GM12878 (cell line): ENCODE results near the gene GGT6. TPM values are rescaled to one million over a fixed set of nuclear protein-coding genes. Genes with fewer than 3 reads are reported as not detected.
A peak's percentile ranks its signal among the peaks of the same experiment; 100 is the strongest.
"Not testable (repeated sequence)": the region's sequence is repeated elsewhere in the genome, so short reads cannot be mapped to it uniquely, and the experiment has no call there.

Experiments
- ATAC-seq: fragments of 200-7000 bp; cut with Tn5 transposase; 3 replicates; pipeline ENCODE4 v1.9.1; 2020; ENCODE audit warnings: mild to moderate bottlenecking, moderate library complexity
- BruUV-seq: library from RNA; stranded (reverse); fragments of 400-500 nt; replicated peaks from 2 replicates; lab custom pipeline; 2021; lab: Mats Ljungman, UMichigan
- CTCF ChIA-PET: fragments of 300-600 bp; sonication (Branson Sonifier 250); formaldehyde crosslinking; extraction: SDS; loops from one replicate; lab custom pipeline; 2021; ENCODE audit warnings: inconsistent platforms; lab: Yijun Ruan, JAX
- POLR2A ChIA-PET: fragments of 350-600 bp; formaldehyde crosslinking; extraction: SDS; loops from one replicate; lab custom pipeline; 2021; ENCODE audit warnings: inconsistent platforms; lab: Charles Lee
- RAD21 ChIA-PET: fragments of 300-600 bp; sonication (Branson Sonifier 250); formaldehyde crosslinking; loops from one replicate; lab custom pipeline; 2023; ENCODE audit warnings: antibody characterized with exemption; ENCODE audit not compliant: unreplicated experiment; lab: Charles Lee
- SMC1A ChIA-PET: fragments of 300-600 bp; sonication (Branson Sonifier 250); formaldehyde crosslinking; loops from one replicate; lab custom pipeline; 2023; ENCODE audit not compliant: unreplicated experiment, uncharacterized antibody; lab: Charles Lee
- DNase-seq: peaks from one replicate; pipeline ENCODE4 v3.0.0-alpha.2; 2011; ENCODE audit warnings: low read depth, low spot score
- FAIRE-seq: peaks from 3 replicates; lab custom pipeline; 2011; peaks lifted over from hg19 to GRCh38; lab: Jason Lieb, UNC
- H2AFZ ChIP-seq: 2 replicates; pipeline ENCODE4 v1.6.0; 2011; ENCODE audit warnings: low read depth, low read length, control low read depth; ENCODE audit not compliant: control insufficient read depth
- H3K27ac ChIP-seq: 2 replicates; pipeline ENCODE4 v1.5.1; 2011; ENCODE audit warnings: control low read depth; ENCODE audit not compliant: control insufficient read depth, insufficient read depth
- H3K27me3 ChIP-seq, 2 experiments: replicated peaks in 1 of 2; 2 replicates each; pipeline versions ENCODE4 v1.6.0 to v1.6.1; 2011; ENCODE audit warnings: low read length in 1 of 2; ENCODE audit not compliant: control insufficient read depth in 2 of 2, insufficient read depth in 2 of 2
- H3K36me3 ChIP-seq, 2 experiments: 2 replicates each; pipeline ENCODE4 v1.5.1; 2011; ENCODE audit warnings: low read length in 1 of 2; ENCODE audit not compliant: control insufficient read depth in 2 of 2, insufficient read depth in 2 of 2
- H3K4me1 ChIP-seq: 2 replicates; pipeline ENCODE4 v1.6.1; 2011; ENCODE audit warnings: mild to moderate bottlenecking, low read length, moderate library complexity, mixed read lengths; ENCODE audit not compliant: control insufficient read depth, insufficient read depth
- H3K4me2 ChIP-seq: 2 replicates; pipeline ENCODE4 v1.6.0; 2011; ENCODE audit warnings: control low read depth; ENCODE audit not compliant: control insufficient read depth, insufficient read depth
- H3K4me3 ChIP-seq: fragments of 200-600 bp; sonication (generic); 2 replicates; pipeline ENCODE4 v1.5.1; 2016
- H3K79me2 ChIP-seq: 2 replicates; pipeline ENCODE4 v1.6.0; 2011; ENCODE audit warnings: low read length; ENCODE audit not compliant: control insufficient read depth, insufficient read depth
- H3K9ac ChIP-seq: 2 replicates; pipeline ENCODE4 v1.8.0; 2011; ENCODE audit warnings: low read length, control low read depth, mixed read lengths; ENCODE audit not compliant: control insufficient read depth, insufficient read depth
- H3K9me3 ChIP-seq: replicated peaks from 3 replicates; pipeline ENCODE4 v1.5.1; 2011; ENCODE audit warnings: mild to moderate bottlenecking, low read length; ENCODE audit not compliant: control insufficient read depth, insufficient read depth
- H4K20me1 ChIP-seq: 2 replicates; pipeline ENCODE4 v1.6.0; 2011; ENCODE audit not compliant: control insufficient read depth, insufficient read depth
- MEF2B ChIP-seq: fragments of 450-650 bp; IDR thresholded peaks from 2 replicates; pipeline ENCODE4 v1.6.1; 2018; ENCODE audit warnings: mild to moderate bottlenecking, moderate library complexity; ENCODE audit not compliant: partially characterized antibody, poor library complexity, severe bottlenecking
- TBL1XR1 ChIP-seq: IDR thresholded peaks from 2 replicates; pipeline ENCODE4 v1.6.1; 2012; ENCODE audit warnings: low read depth, low read length, improper control_type of control experiment
- YBX1 ChIP-seq: fragments of 450-650 bp; IDR thresholded peaks from 2 replicates; pipeline ENCODE4 v1.6.1; 2016; ENCODE audit warnings: antibody characterized with exemption
- WGBS: methylation state at CpG from one replicate; pipeline ENCODE4 v1.1.6; 2016; ENCODE audit warnings: low lambda C conversion rate; ENCODE audit not compliant: insufficient replicate concordance, insufficient coverage; ENCODE audit errors: missing lambda C conversion rate; 5-methylcytosine and 5-hydroxymethylcytosine counted together
- in situ Hi-C: fragments of 300-500 bp; cut with MboI; formaldehyde crosslinking; loops from 9 replicates; pipeline ENCODE4 v1.14.3; 2018; ENCODE audit warnings: mixed read lengths
- intact Hi-C: fragments of 100-400 bp; cut with micrococcal nuclease; formaldehyde crosslinking; loops from one replicate; pipeline ENCODE4 v1.14.2; 2022; ENCODE audit not compliant: unreplicated experiment
- polyA plus RNA-seq, 11 experiments: library from polyadenylated mRNA; depleted of rRNA in 4 of 11; unstranded in 6 of 11; stranded (reverse) in 5 of 11; fragments of >200 nt; fragmentation: Nextera tagmentation in 4 of 11; fragmentation: Illumina TruSeq in 1 of 11; extraction: Ambion mirVana in 4 of 11; extraction: Trizol in 1 of 11; gene quantifications; 1 replicate in 1 of 11; 2 replicates in 10 of 11; pipeline versions ENCODE4 v1.2.1 to v1.2.3, GENCODE V29; 2011 to 2016; ENCODE audit warnings: inconsistent platforms in 2 of 11, missing spikeins in 2 of 11, low read depth in 1 of 11
- total RNA-seq, 4 experiments: library from RNA; depleted of rRNA in 3 of 4; stranded (reverse); fragments of >200 nt in 3 of 4; fragmentation: Illumina TruSeq in 1 of 4; extraction: Trizol in 1 of 4; gene quantifications; 2 replicates each; pipeline versions ENCODE4 v1.2.1 to v1.2.3, GENCODE V29; 2013 to 2021

The GGT6 gene
- total and polyA plus RNA-seq, 10 of the 15 experiments (the other 5 are each of a cell fraction or from before 2014, with no cell fraction given), result 0.01 to 0.26 (median 0.13) TPM; not detected in 5

- Histone ChIP-seq H3K4me2 (no peak overlapping the region), H3K79me2 (no peaks in the 10 kb centered on the region), H3K9ac (no peak overlapping the region), H3K27ac (no peak overlapping the region), H4K20me1 (no peaks in the 10 kb centered on the region), H3K9me3 (no peaks in the 10 kb centered on the region), H3K36me3 (no peaks in the 10 kb centered on the region), H3K4me1 (no peaks in the 10 kb centered on the region), H3K27me3 (peaks cover 0 to 3% of the 10 kb centered on the region in 2 experiments; a peak in 2 of 4 replicates), H3K4me3 (no peak overlapping the region), H2AFZ (no peak overlapping the region)
- BruUV-seq, result no TSS peak
- FAIRE-seq, result no peak
- in situ Hi-C loops (no loop called here), intact Hi-C loops (no loop called here)
- ChIA-PET POLR2A (no interaction called here), CTCF (interaction anchor here (0.7 to 0.8 kb wide), 2 partner anchors 41 to 181 kb away, joined by 3 to 4 read pairs; no protein-coding TSS in a partner anchor), RAD21 (no interaction called here), SMC1A (no interaction called here)
- TF ChIP-seq TBL1XR1 (no peak), MEF2B (peak; percentile 35), YBX1 (no peak)
- 0 out of 3 replicates have a peak, but pooled peaks have one; percentile 25 for ATAC-seq
- no peak for DNase-seq
- WGBS, result 39% methylated on average over 11 of the region's 12 CpGs
Observed at GRCh38 chr17:4605826-4606225, 45.4 kb upstream of the GGT6 start.

- ATAC-seq, H3K9me3 ChIP-seq, H3K79me2 ChIP-seq, H3K27ac ChIP-seq, SMC1A ChIA-PET, H3K36me3 ChIP-seq, H4K20me1 ChIP-seq, H3K4me1 ChIP-seq, intact Hi-C loops, FAIRE-seq, H3K4me3 ChIP-seq, in situ Hi-C loops, RAD21 ChIA-PET, BruUV-seq, H3K9ac ChIP-seq, H3K27me3 ChIP-seq, CTCF ChIA-PET, POLR2A ChIA-PET, H2AFZ ChIP-seq, H3K4me2 ChIP-seq, DNase-seq: not testable (repeated sequence)
- WGBS, result 73% methylated on average over 11 of the region's 11 CpGs
Observed at GRCh38 chr17:4604736-4605135, 44.4 kb upstream of the GGT6 start.
